Measurements from ENCODE around the gene REEP5.

- TF ChIP-seq CTCF (IDR thresholded peaks at IDR 0.05) (no peak), POLR2A (IDR thresholded peaks at IDR 0.05) (no peak)
Observed at GRCh38 chr5:112870966-112871365, 51.1 kb downstream of the REEP5 start.

All from thyroid gland (tissue), 4 donors.